Endothelial cell of umbilical vein (primary cell): ENCODE data around the gene SLC5A5. TPM values are rescaled to one million over a fixed set of nuclear protein-coding genes. Genes with fewer than 3 reads are reported as not detected.

Source experiments
- BruUV-seq: library from RNA; stranded (reverse); fragments of 400-500 nt; replicated peaks from 2 replicates; lab custom pipeline; 2021; lab: Mats Ljungman, UMichigan
- CTCF ChIA-PET: fragments of 300-600, 350-600 bp; sonication (Branson Sonifier 250); formaldehyde crosslinking; loops from one replicate; lab custom pipeline; 2021; ENCODE audit warnings: antibody characterized with exemption, inconsistent platforms; lab: Charles Lee
- POLR2A ChIA-PET: fragments of 300-600, 350-600 bp; sonication (Branson Sonifier 250); formaldehyde crosslinking; loops from one replicate; lab custom pipeline; 2021; ENCODE audit warnings: antibody characterized with exemption, inconsistent platforms; lab: Charles Lee
- DNase-seq: peaks from one replicate; pipeline ENCODE4 v3.0.0-alpha.2; 2011; ENCODE audit warnings: low read depth, low spot score
- FAIRE-seq: peaks from 2 replicates; lab custom pipeline; 2011; peaks lifted over from hg19 to GRCh38; lab: Jason Lieb, UNC
- H2AFZ ChIP-seq: 2 replicates; pipeline ENCODE4 v1.6.0; 2012; ENCODE audit warnings: low read depth, low read length, control low read depth, inconsistent platforms
- H3K27ac ChIP-seq: 2 replicates; pipeline ENCODE4 v1.5.1; 2011; ENCODE audit warnings: low read depth, mild to moderate bottlenecking, control low read depth, low read length, moderate library complexity; ENCODE audit not compliant: insufficient read depth
- H3K27me3 ChIP-seq, 2 experiments: 2 replicates each; pipeline versions ENCODE4 v1.6.0 to v1.6.1; 2011; ENCODE audit warnings: low read length in 2 of 2, mixed read lengths in 1 of 2; ENCODE audit not compliant: control insufficient read depth in 2 of 2, insufficient read depth in 2 of 2
- H3K36me3 ChIP-seq, 2 experiments: 2 replicates in 1 of 2; 3 replicates in 1 of 2; pipeline ENCODE4 v1.5.1; 2011; ENCODE audit warnings: low read length in 2 of 2, mild to moderate bottlenecking in 1 of 2, moderate library complexity in 1 of 2; ENCODE audit not compliant: control insufficient read depth in 2 of 2, insufficient read depth in 2 of 2; ENCODE audit errors: extremely low read depth in 1 of 2
- H3K4me1 ChIP-seq: 3 replicates; pipeline ENCODE4 v1.5.1; 2011; ENCODE audit warnings: mild to moderate bottlenecking, low read length; ENCODE audit not compliant: control insufficient read depth, insufficient read depth; ENCODE audit errors: extremely low read depth
- H3K4me2 ChIP-seq: 2 replicates; pipeline ENCODE4 v1.6.1; 2011; ENCODE audit warnings: low read length, control low read depth, mixed read lengths; ENCODE audit not compliant: insufficient read depth
- H3K4me3 ChIP-seq, 3 experiments: fragments of 200-600 bp in 1 of 3; sonication (generic), shearing (Covaris generic) in 1 of 3; replicated peaks in 1 of 3; 2 replicates each; pipeline ENCODE4 v1.5.1; 2011 to 2016; ENCODE audit warnings: control low read depth in 3 of 3, low read length in 3 of 3, mild to moderate bottlenecking in 2 of 3, inconsistent platforms in 1 of 3, low read depth in 1 of 3, moderate library complexity in 1 of 3; ENCODE audit not compliant: insufficient read depth in 1 of 3
- H3K79me2 ChIP-seq: 2 replicates; pipeline ENCODE4 v1.6.0; 2012; ENCODE audit warnings: low read length, inconsistent platforms; ENCODE audit not compliant: control insufficient read depth, insufficient read depth
- H3K9ac ChIP-seq: replicated peaks from 2 replicates; pipeline ENCODE3; 2011; ENCODE audit warnings: low read length, control low read depth; ENCODE audit not compliant: insufficient read depth; ENCODE audit errors: extremely low read depth
- H3K9me1 ChIP-seq: replicated peaks from 3 replicates; pipeline ENCODE4 v1.6.0; 2011; ENCODE audit warnings: mild to moderate bottlenecking, low read length; ENCODE audit not compliant: control insufficient read depth, insufficient read depth; ENCODE audit errors: extremely low read depth
- H3K9me3 ChIP-seq: replicated peaks from 2 replicates; pipeline ENCODE4 v1.5.1; 2012; ENCODE audit warnings: low read length, inconsistent platforms; ENCODE audit not compliant: control insufficient read depth, insufficient read depth
- H4K20me1 ChIP-seq: replicated peaks from 2 replicates; pipeline ENCODE3; 2011; ENCODE audit warnings: mild to moderate bottlenecking, low read length; ENCODE audit not compliant: control insufficient read depth, insufficient read depth; ENCODE audit errors: extremely low read depth
- EZH2 ChIP-seq: IDR thresholded peaks from 2 replicates; pipeline ENCODE4 v1.6.1; 2012; ENCODE audit warnings: borderline replicate concordance, low read depth, mild to moderate bottlenecking, moderate library complexity, low read length, inconsistent platforms; ENCODE audit not compliant: severe bottlenecking
- FOS ChIP-seq: IDR thresholded peaks from 2 replicates; pipeline ENCODE4 v1.6.1; 2011; ENCODE audit warnings: mild to moderate bottlenecking, low read length, moderate library complexity, borderline replicate concordance; ENCODE audit not compliant: insufficient read depth
- GATA2 ChIP-seq: IDR thresholded peaks from 2 replicates; pipeline ENCODE4 v1.7.0; 2011; ENCODE audit warnings: low read depth, mild to moderate bottlenecking, moderate library complexity, mixed read lengths, low read length; ENCODE audit not compliant: insufficient read length, insufficient read depth
- JUN ChIP-seq: IDR thresholded peaks from 2 replicates; pipeline ENCODE4 v1.6.1; 2011; ENCODE audit warnings: borderline replicate concordance, low read depth; ENCODE audit not compliant: insufficient read length, insufficient read depth
- MYC ChIP-seq: IDR thresholded peaks from one replicate; pipeline ENCODE4 v1.6.1; 2011; ENCODE audit warnings: mild to moderate bottlenecking, low read depth, low read length
- POLR2A ChIP-seq: IDR thresholded peaks from 2 replicates; pipeline ENCODE4 v1.6.1; 2012; ENCODE audit warnings: low read depth, mild to moderate bottlenecking, control low read depth, low read length
- POLR2AphosphoS5 ChIP-seq: IDR thresholded peaks from 2 replicates; pipeline ENCODE4 v1.6.1; 2012; ENCODE audit warnings: low read depth, mild to moderate bottlenecking, control low read depth, low read length, moderate library complexity; ENCODE audit not compliant: insufficient read depth
- dilution Hi-C: fragments of 300-500 bp; cut with MboI; formaldehyde crosslinking; loops from one replicate; pipeline ENCODE4 v1.15.0; 2019; ENCODE audit warnings: low sequenced_read_pairs; ENCODE audit not compliant: extremely low pct_ligation_motif_present
- intact Hi-C: fragments of 100-400 bp; cut with micrococcal nuclease; formaldehyde crosslinking; loops from one replicate; pipeline ENCODE4 v1.10.0; 2022
- polyA plus RNA-seq, 4 experiments: library from polyadenylated mRNA; depleted of rRNA in 3 of 4; stranded (reverse) in 3 of 4; unstranded in 1 of 4; fragments of >200 nt; gene quantifications; 2 replicates each; pipeline versions ENCODE4 v1.2.1 to v1.2.3, GENCODE V29; 2011 to 2012; ENCODE audit warnings: missing spikeins in 1 of 4
- total RNA-seq: library from RNA; stranded (reverse); gene quantifications from 2 replicates; pipeline ENCODE4 v1.2.3, GENCODE V29; 2021
- TF ChIP-seq, protein P1 (sequence below), 2 donors: IDR thresholded peaks; 1 replicate in 1 of 2; 2 replicates in 1 of 2; pipeline ENCODE4 v1.5.1; 2011; ENCODE audit warnings: low read length in 2 of 2, mild to moderate bottlenecking in 2 of 2, moderate library complexity in 2 of 2, control low read depth in 1 of 2, inconsistent platforms in 1 of 2, low read depth in 1 of 2; ENCODE audit not compliant: insufficient read depth in 1 of 2; ENCODE audit errors: extremely low read depth in 1 of 2
- TF ChIP-seq, protein P2 (sequence below): IDR thresholded peaks from 2 replicates; pipeline ENCODE4 v1.6.1; 2011; ENCODE audit not compliant: insufficient read depth, insufficient read length

The SLC5A5 gene
- total and polyA plus RNA-seq, 2 donors (not counting 3 experiments of a cell fraction or from before 2014, with no cell fraction given): not detected

DNA sequence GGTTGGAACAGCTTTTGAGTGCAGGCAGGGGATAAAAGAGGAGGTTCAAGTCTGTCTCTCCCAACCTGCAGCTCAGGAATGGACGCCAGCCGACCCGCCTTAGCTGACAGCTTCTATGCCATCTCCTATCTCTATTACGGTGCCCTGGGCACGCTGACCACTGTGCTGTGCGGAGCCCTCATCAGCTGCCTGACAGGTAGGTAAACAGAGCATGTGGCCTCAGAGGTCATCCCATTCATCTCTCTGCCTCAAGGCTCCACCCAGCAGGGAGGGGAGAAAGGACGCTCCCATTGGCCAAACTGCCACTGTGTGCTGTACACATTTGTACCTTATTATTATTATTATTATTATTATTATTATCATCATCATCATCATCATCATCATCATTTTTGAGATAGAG, 16.5 kb downstream of the SLC5A5 start:
- no peaks in the 10 kb centered on the region for H3K4me1 ChIP-seq
- H3K4me2 ChIP-seq: no peak overlapping the region
- no peaks in the 10 kb centered on the region for H3K9me1 ChIP-seq
- no peaks in the 10 kb centered on the region for H3K79me2 ChIP-seq
- CTCF ChIA-PET: no interaction called here
- intact Hi-C loops: no loop called here
- no peaks in the 10 kb centered on the region for H3K27me3 ChIP-seq
- H3K4me3 ChIP-seq: no peak overlapping the region
- no peak for FAIRE-seq
- no peaks in the 10 kb centered on the region for H4K20me1 ChIP-seq
- dilution Hi-C loops: no loop called here
- no peaks in the 10 kb centered on the region for H3K9me3 ChIP-seq
- no peak overlapping the region for H3K9ac ChIP-seq
- BruUV-seq: no TSS peak
- POLR2A ChIA-PET: no interaction called here
- no peaks in the 10 kb centered on the region for H3K36me3 ChIP-seq
- DNase-seq: no peak
- H2AFZ ChIP-seq: no peak overlapping the region
- no peak for TF ChIP-seq GATA2
- TF ChIP-seq JUN: no peak
- no peak for TF ChIP-seq POLR2AphosphoS5
- TF ChIP-seq MYC: no peak
- TF ChIP-seq, protein P1, sequence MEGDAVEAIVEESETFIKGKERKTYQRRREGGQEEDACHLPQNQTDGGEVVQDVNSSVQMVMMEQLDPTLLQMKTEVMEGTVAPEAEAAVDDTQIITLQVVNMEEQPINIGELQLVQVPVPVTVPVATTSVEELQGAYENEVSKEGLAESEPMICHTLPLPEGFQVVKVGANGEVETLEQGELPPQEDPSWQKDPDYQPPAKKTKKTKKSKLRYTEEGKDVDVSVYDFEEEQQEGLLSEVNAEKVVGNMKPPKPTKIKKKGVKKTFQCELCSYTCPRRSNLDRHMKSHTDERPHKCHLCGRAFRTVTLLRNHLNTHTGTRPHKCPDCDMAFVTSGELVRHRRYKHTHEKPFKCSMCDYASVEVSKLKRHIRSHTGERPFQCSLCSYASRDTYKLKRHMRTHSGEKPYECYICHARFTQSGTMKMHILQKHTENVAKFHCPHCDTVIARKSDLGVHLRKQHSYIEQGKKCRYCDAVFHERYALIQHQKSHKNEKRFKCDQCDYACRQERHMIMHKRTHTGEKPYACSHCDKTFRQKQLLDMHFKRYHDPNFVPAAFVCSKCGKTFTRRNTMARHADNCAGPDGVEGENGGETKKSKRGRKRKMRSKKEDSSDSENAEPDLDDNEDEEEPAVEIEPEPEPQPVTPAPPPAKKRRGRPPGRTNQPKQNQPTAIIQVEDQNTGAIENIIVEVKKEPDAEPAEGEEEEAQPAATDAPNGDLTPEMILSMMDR (IDR thresholded peaks at IDR 0.05; ENCODE audit: extremely low read depth in 1 of 2, insufficient read depth in 1 of 2, low read depth in 1 of 2, low read length in 2 of 2): no peak
- TF ChIP-seq, protein P2, sequence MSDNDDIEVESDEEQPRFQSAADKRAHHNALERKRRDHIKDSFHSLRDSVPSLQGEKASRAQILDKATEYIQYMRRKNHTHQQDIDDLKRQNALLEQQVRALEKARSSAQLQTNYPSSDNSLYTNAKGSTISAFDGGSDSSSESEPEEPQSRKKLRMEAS: no peak
- TF ChIP-seq POLR2A: no peak
- no peak for TF ChIP-seq EZH2
- TF ChIP-seq FOS: no peak
- no peak overlapping the region for H3K27ac ChIP-seq
